Measurements from ENCODE around the gene MUC21. TPM values are rescaled to one million over a fixed set of nuclear protein-coding genes. Genes with fewer than 3 reads are reported as not detected.
"Not testable (repeated sequence)": the region's sequence is repeated elsewhere in the genome, so short reads cannot be mapped to it uniquely, and the experiment has no call there.

The MUC21 gene
- total RNA-seq, 1 donor from 2014 or later: 207 TPM

DNA sequence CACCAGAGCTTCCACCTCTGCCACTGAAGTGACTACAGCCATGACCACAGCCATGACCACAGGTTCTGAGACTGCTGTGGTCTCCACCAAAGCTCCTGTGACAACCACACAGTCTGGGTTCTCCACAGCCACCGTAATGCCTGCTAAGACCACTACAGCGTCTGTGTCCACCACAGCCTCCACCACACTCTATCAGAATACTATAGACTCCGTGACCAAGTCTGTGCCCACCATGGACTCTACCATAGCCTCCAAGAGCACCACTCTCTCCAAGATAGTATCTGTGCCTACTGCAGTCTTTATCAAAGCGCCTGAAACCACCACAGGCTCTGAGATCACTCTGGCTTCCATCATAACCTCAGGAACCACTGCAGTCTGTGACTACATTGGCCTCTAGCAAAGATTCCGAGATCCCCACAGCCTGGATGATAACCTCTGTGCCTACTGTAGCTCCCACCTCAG lies 18.3 kb upstream of the MUC21 start:
- intact Hi-C loops (cut with DNase I): no loop called here
- Histone ChIP-seq H3K27ac (no peak overlapping the region), H3K27me3 (no peaks in the 10 kb centered on the region), H3K4me3 (no peak overlapping the region), H3K4me1 (no peaks in the 10 kb centered on the region), H3K36me3 (no peaks in the 10 kb centered on the region), H3K9me3 (no peaks in the 10 kb centered on the region)
- TF ChIP-seq, protein P1, sequence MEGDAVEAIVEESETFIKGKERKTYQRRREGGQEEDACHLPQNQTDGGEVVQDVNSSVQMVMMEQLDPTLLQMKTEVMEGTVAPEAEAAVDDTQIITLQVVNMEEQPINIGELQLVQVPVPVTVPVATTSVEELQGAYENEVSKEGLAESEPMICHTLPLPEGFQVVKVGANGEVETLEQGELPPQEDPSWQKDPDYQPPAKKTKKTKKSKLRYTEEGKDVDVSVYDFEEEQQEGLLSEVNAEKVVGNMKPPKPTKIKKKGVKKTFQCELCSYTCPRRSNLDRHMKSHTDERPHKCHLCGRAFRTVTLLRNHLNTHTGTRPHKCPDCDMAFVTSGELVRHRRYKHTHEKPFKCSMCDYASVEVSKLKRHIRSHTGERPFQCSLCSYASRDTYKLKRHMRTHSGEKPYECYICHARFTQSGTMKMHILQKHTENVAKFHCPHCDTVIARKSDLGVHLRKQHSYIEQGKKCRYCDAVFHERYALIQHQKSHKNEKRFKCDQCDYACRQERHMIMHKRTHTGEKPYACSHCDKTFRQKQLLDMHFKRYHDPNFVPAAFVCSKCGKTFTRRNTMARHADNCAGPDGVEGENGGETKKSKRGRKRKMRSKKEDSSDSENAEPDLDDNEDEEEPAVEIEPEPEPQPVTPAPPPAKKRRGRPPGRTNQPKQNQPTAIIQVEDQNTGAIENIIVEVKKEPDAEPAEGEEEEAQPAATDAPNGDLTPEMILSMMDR (IDR thresholded peaks at IDR 0.05): no peak
- TF ChIP-seq POLR2AphosphoS5 (IDR thresholded peaks at IDR 0.05; ENCODE audit: insufficient read depth in 1 of 2, low read depth in 1 of 2) (no peak), POLR2A (IDR thresholded peaks at IDR 0.05) (no peak)
- DNase-seq (ENCODE audit: extremely low spot score in 2 of 2): no peak

GRCh38 chr6:30966154-30966553 lies 17.4 kb upstream of the MUC21 start:
- Histone ChIP-seq H3K4me3 (no peak overlapping the region), H3K9me3 (no peaks in the 10 kb centered on the region), H3K36me3 (no peaks in the 10 kb centered on the region), H3K4me1 (no peaks in the 10 kb centered on the region), H3K27me3 (no peaks in the 10 kb centered on the region), H3K27ac (no peak overlapping the region)
- DNase-seq (ENCODE audit: extremely low spot score in 2 of 2): no peak
- TF ChIP-seq POLR2A (IDR thresholded peaks at IDR 0.05) (no peak), POLR2AphosphoS5 (IDR thresholded peaks at IDR 0.05; ENCODE audit: insufficient read depth in 1 of 2, low read depth in 1 of 2) (no peak)
- TF ChIP-seq, protein P1 (IDR thresholded peaks at IDR 0.05): no peak
- intact Hi-C loops (cut with DNase I): no loop called here

- intact Hi-C loops (cut with DNase I); H3K4me1 ChIP-seq; H3K36me3 ChIP-seq; H3K27me3 ChIP-seq; DNase-seq (ENCODE audit: extremely low spot score in 2 of 2); H3K9me3 ChIP-seq; H3K4me3 ChIP-seq; H3K27ac ChIP-seq: not testable (repeated sequence)
Measured at GRCh38 chr6:30969171-30969570, 14.3 kb upstream of the MUC21 start.

DNA sequence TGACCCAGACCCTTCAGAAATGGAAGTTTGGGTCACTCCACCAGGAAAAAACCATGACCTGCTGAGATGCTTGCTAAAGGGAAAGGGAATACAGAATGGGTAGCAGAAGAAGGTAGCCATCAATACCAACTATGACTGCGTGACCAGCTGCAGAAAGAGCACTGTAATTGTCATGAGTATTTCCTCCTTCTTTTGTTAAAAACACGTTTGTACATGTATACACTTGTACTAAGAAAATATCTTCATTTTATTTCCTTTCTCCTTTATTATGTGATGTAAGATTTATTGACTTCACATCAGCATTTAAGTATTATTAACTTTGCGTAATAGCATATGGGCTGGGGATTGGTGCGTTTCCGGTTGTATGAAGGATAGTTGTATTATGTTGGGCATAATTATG lies 12.6 kb upstream of the MUC21 start:
- Histone ChIP-seq H3K27me3 (no peaks in the 10 kb centered on the region), H3K27ac (no peak overlapping the region), H3K4me3 (no peak overlapping the region), H3K36me3 (no peaks in the 10 kb centered on the region), H3K4me1 (no peaks in the 10 kb centered on the region), H3K9me3 (no peaks in the 10 kb centered on the region)
- intact Hi-C loops (cut with DNase I): no loop called here
- no peak for DNase-seq (ENCODE audit: extremely low spot score in 2 of 2)
- TF ChIP-seq POLR2AphosphoS5 (IDR thresholded peaks at IDR 0.05; ENCODE audit: insufficient read depth in 1 of 2, low read depth in 1 of 2): no peak
- TF ChIP-seq POLR2A (IDR thresholded peaks at IDR 0.05): no peak
- TF ChIP-seq, protein P1 (IDR thresholded peaks at IDR 0.05): no peak

DNA sequence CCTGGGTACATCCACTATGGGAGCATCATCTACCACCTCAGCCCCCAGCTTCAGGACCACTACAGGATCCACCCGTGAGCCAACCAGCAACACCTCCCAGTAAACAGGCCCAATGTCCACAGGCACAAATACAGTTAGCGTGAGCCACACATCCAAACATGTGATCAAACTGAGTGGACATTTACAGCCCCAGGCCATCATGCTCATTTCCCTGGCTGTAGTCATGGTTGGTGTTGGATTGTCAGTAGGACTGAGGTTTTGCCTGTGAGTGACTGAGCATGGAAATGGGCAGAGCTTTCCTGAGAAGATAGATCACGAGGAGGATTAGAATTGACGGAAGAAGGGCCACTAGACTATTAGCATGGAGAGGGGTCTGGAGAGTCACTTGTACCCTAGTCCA lies 10.7 kb upstream of the MUC21 start:
- H3K27me3 ChIP-seq: no peaks in the 10 kb centered on the region
- no peak overlapping the region for H3K27ac ChIP-seq
- H3K4me3 ChIP-seq: no peak overlapping the region
- no peak for TF ChIP-seq POLR2AphosphoS5 (IDR thresholded peaks at IDR 0.05; ENCODE audit: insufficient read depth in 1 of 2, low read depth in 1 of 2)
- no peaks in the 10 kb centered on the region for H3K4me1 ChIP-seq
- DNase-seq (ENCODE audit: extremely low spot score in 2 of 2): no peak
- H3K36me3 ChIP-seq: no peaks in the 10 kb centered on the region
- no peaks in the 10 kb centered on the region for H3K9me3 ChIP-seq
- intact Hi-C loops (cut with DNase I): no loop called here

- H3K27me3 ChIP-seq: no peaks in the 10 kb centered on the region
- no peak for DNase-seq (ENCODE audit: extremely low spot score in 2 of 2)
- no peaks in the 10 kb centered on the region for H3K9me3 ChIP-seq
- TF ChIP-seq POLR2A (IDR thresholded peaks at IDR 0.05) (no peak), POLR2AphosphoS5 (IDR thresholded peaks at IDR 0.05; ENCODE audit: insufficient read depth in 1 of 2, low read depth in 1 of 2) (no peak)
- TF ChIP-seq, protein P1 (IDR thresholded peaks at IDR 0.05): no peak
- H3K4me1 ChIP-seq: no peaks in the 10 kb centered on the region
- no peak overlapping the region for H3K4me3 ChIP-seq
- H3K36me3 ChIP-seq: no peaks in the 10 kb centered on the region
- H3K27ac ChIP-seq: no peak overlapping the region
- intact Hi-C loops (cut with DNase I): no loop called here
Measured at GRCh38 chr6:30974490-30975252, 8.8 kb upstream of the MUC21 start.

Measured in vagina (tissue), 2 donors.